Hepatocyte (in vitro differentiated cells): Measurements from ENCODE around the gene ZNF710. TPM values are rescaled to one million over a fixed set of nuclear protein-coding genes. Genes with fewer than 3 reads are reported as not detected.

Experiments used
- DNase-seq: peaks from one replicate; pipeline ENCODE4 v3.0.0-alpha.2; 2016; ENCODE audit warnings: low spot score
- H2AFZ ChIP-seq: fragments of 200-600 bp; sonication (generic); 2 replicates; pipeline ENCODE4 v1.6.0; 2016; ENCODE audit warnings: antibody characterized with exemption, mild to moderate bottlenecking
- H3K27ac ChIP-seq: fragments of 200-600 bp; sonication (generic); 2 replicates; pipeline ENCODE4 v1.5.1; 2016; ENCODE audit warnings: mild to moderate bottlenecking
- H3K27me3 ChIP-seq: fragments of 200-600 bp; sonication (generic); 2 replicates; pipeline ENCODE4 v1.6.1; 2016
- H3K36me3 ChIP-seq: fragments of 200-600 bp; sonication (generic); replicated peaks from 2 replicates; pipeline ENCODE4 v1.5.1; 2016; ENCODE audit warnings: low read depth; ENCODE audit not compliant: insufficient read depth
- H3K4me1 ChIP-seq: fragments of 200-600 bp; sonication (generic); 2 replicates; pipeline ENCODE4 v1.5.1; 2016; ENCODE audit warnings: mild to moderate bottlenecking, moderate library complexity; ENCODE audit not compliant: insufficient read depth
- H3K4me2 ChIP-seq: fragments of 200-600 bp; sonication (generic); 2 replicates; pipeline ENCODE4 v1.6.0; 2016
- H3K4me3 ChIP-seq: fragments of 200-600 bp; sonication (generic); 2 replicates; pipeline ENCODE4 v1.5.1; 2016; ENCODE audit warnings: mild to moderate bottlenecking
- H3K79me2 ChIP-seq: fragments of 200-600 bp; sonication (generic); 2 replicates; pipeline ENCODE4 v1.6.0; 2017; ENCODE audit warnings: mild to moderate bottlenecking
- H3K9me2 ChIP-seq: fragments of 200-600 bp; sonication (generic); replicated peaks from 2 replicates; pipeline ENCODE4 v1.6.0; 2017; ENCODE audit warnings: mild to moderate bottlenecking; ENCODE audit not compliant: insufficient read depth
- H3K9me3 ChIP-seq: fragments of 200-600 bp; sonication (generic); 2 replicates; pipeline ENCODE4 v1.5.1; 2016; ENCODE audit warnings: low read depth, mild to moderate bottlenecking
- H4K20me1 ChIP-seq: fragments of 200-600 bp; sonication (generic); 2 replicates; pipeline ENCODE4 v1.6.0; 2016; ENCODE audit warnings: mild to moderate bottlenecking; ENCODE audit not compliant: insufficient read depth, poor library complexity, severe bottlenecking
- EZH2 ChIP-seq: fragments of 200-600 bp; sonication (generic); IDR thresholded peaks from 2 replicates; pipeline ENCODE4 v1.6.1; 2016; ENCODE audit warnings: antibody characterized with exemption, mild to moderate bottlenecking, borderline replicate concordance
- EZH2phosphoT487 ChIP-seq: fragments of 200-600 bp; sonication (generic); IDR thresholded peaks from one replicate; pipeline ENCODE4 v1.6.1; 2018; ENCODE audit warnings: antibody characterized with exemption, mild to moderate bottlenecking, low read depth, moderate library complexity; ENCODE audit not compliant: unreplicated experiment, severe bottlenecking
- WGBS: methylation state at CpG from one replicate; pipeline ENCODE4 v1.1.6; 2016; ENCODE audit warnings: low lambda C conversion rate; ENCODE audit errors: missing lambda C conversion rate; 5-methylcytosine and 5-hydroxymethylcytosine counted together
- polyA plus RNA-seq: library from polyadenylated mRNA; unstranded; fragments of >200 nt; fragmentation: Nextera tagmentation; extraction: Ambion mirVana; gene quantifications from 2 replicates; pipeline ENCODE4 v1.2.1, GENCODE V29; 2016
- total RNA-seq: library from RNA; depleted of rRNA; stranded (reverse); fragments of >200 nt; gene quantifications from 2 replicates; pipeline ENCODE4 v1.2.3, GENCODE V29; 2014
- TF ChIP-seq, protein P1 (sequence below): fragments of 200-600 bp; sonication (generic); IDR thresholded peaks from 2 replicates; pipeline ENCODE4 v1.5.1; 2016; ENCODE audit warnings: antibody characterized with exemption, mild to moderate bottlenecking; ENCODE audit not compliant: poor library complexity

The ZNF710 gene
- total and polyA plus RNA-seq, 2 experiments from 2014 or later: 14.5 to 17.2 TPM

GRCh38 chr15:90044916-90045371, 43.8 kb downstream of the ZNF710 start:
- DNase-seq: no peak
- 95% methylated on average over 4 of the region's 4 CpGs for WGBS
- Histone ChIP-seq H3K27ac (no peak overlapping the region), H2AFZ (no peak overlapping the region), H3K9me3 (no peaks in the 10 kb centered on the region), H4K20me1 (peaks cover 5% of the 10 kb centered on the region), H3K79me2 (peaks cover 79% of the 10 kb centered on the region), H3K36me3 (no peaks in the 10 kb centered on the region), H3K4me2 (no peak overlapping the region), H3K9me2 (no peaks in the 10 kb centered on the region), H3K27me3 (no peaks in the 10 kb centered on the region), H3K4me1 (peaks cover 8% of the 10 kb centered on the region), H3K4me3 (no peak overlapping the region)
- no peak for TF ChIP-seq EZH2
- no peak for TF ChIP-seq EZH2phosphoT487
- TF ChIP-seq, protein P1, sequence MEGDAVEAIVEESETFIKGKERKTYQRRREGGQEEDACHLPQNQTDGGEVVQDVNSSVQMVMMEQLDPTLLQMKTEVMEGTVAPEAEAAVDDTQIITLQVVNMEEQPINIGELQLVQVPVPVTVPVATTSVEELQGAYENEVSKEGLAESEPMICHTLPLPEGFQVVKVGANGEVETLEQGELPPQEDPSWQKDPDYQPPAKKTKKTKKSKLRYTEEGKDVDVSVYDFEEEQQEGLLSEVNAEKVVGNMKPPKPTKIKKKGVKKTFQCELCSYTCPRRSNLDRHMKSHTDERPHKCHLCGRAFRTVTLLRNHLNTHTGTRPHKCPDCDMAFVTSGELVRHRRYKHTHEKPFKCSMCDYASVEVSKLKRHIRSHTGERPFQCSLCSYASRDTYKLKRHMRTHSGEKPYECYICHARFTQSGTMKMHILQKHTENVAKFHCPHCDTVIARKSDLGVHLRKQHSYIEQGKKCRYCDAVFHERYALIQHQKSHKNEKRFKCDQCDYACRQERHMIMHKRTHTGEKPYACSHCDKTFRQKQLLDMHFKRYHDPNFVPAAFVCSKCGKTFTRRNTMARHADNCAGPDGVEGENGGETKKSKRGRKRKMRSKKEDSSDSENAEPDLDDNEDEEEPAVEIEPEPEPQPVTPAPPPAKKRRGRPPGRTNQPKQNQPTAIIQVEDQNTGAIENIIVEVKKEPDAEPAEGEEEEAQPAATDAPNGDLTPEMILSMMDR: no peak

GRCh38 chr15:90046289-90046688, 45.2 kb downstream of the ZNF710 start:
- H3K79me2 ChIP-seq: peaks cover 76% of the 10 kb centered on the region
- H3K4me2 ChIP-seq: no peak overlapping the region
- no peaks in the 10 kb centered on the region for H3K9me2 ChIP-seq
- no peak for DNase-seq
- no peak overlapping the region for H3K27ac ChIP-seq
- no peak overlapping the region for H3K4me3 ChIP-seq
- no peak for TF ChIP-seq EZH2
- no peak for TF ChIP-seq EZH2phosphoT487
- TF ChIP-seq, protein P1: no peak
- H4K20me1 ChIP-seq: peaks cover 5% of the 10 kb centered on the region
- H3K4me1 ChIP-seq: no peaks in the 10 kb centered on the region
- 88% methylated on average over 7 of the region's 7 CpGs for WGBS
- no peak overlapping the region for H2AFZ ChIP-seq
- no peaks in the 10 kb centered on the region for H3K9me3 ChIP-seq
- no peaks in the 10 kb centered on the region for H3K27me3 ChIP-seq
- no peaks in the 10 kb centered on the region for H3K36me3 ChIP-seq

DNA sequence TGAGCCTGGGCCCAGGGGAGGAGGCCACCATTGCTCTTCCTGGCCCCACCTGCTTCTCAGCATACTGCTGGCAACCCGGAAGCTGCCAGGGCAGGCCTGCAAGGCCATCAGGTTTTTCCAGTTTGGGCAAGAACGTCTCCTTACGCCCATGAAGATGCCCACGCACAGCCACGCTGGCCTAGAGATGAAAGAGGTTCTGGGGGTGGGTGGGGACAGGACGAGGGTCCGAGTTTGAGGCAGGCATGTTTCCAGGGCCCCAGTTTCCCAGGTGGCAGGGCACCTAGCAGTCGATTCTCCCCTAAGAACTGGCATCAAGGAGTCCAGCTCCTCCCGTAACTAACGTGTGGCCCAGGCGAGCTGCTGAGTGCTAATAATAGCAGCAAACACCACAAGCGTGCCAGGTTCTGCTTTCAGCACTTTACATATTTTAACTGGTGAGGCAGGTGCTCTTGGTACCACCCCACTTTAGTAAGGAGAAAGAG, 45.8 kb downstream of the ZNF710 start:
- no peaks in the 10 kb centered on the region for H3K4me1 ChIP-seq
- H4K20me1 ChIP-seq: peaks cover 5% of the 10 kb centered on the region
- no peak for DNase-seq
- H3K4me2 ChIP-seq: no peak overlapping the region
- no peaks in the 10 kb centered on the region for H3K27me3 ChIP-seq
- WGBS: 90% methylated on average over 12 of the region's 12 CpGs
- no peaks in the 10 kb centered on the region for H3K9me2 ChIP-seq
- peaks cover 77% of the 10 kb centered on the region for H3K79me2 ChIP-seq
- TF ChIP-seq EZH2 (no peak), EZH2phosphoT487 (no peak)
- TF ChIP-seq, protein P1: no peak
- no peaks in the 10 kb centered on the region for H3K9me3 ChIP-seq
- H2AFZ ChIP-seq: no peak overlapping the region
- H3K4me3 ChIP-seq: no peak overlapping the region
- no peaks in the 10 kb centered on the region for H3K36me3 ChIP-seq
- H3K27ac ChIP-seq: no peak overlapping the region
